OCI-LY1 (cell line): Measurements from ENCODE around the gene NUP62.

ENCODE experiments used
- H2AFZ ChIP-seq: fragments of 200-600 bp; sonication (generic), shearing (Covaris generic); 2 replicates; pipeline ENCODE4 v1.6.0; 2014; ENCODE audit warnings: antibody characterized with exemption, mild to moderate bottlenecking, low read length
- H3F3A ChIP-seq: fragments of 200-600 bp; sonication (generic), shearing (Covaris generic); 2 replicates; pipeline ENCODE4 v1.6.0; 2014; ENCODE audit warnings: mild to moderate bottlenecking, antibody characterized with exemption, low read length, moderate library complexity; ENCODE audit not compliant: insufficient read depth
- H3K27ac ChIP-seq: fragments of 200-600 bp; sonication (generic); 2 replicates; pipeline ENCODE4 v1.5.1; 2014; ENCODE audit warnings: low read length, mixed run types, mild to moderate bottlenecking, low read depth; ENCODE audit not compliant: poor library complexity, severe bottlenecking
- H3K27me3 ChIP-seq: fragments of 200-600 bp; sonication (generic); 2 replicates; pipeline ENCODE4 v1.6.0; 2014; ENCODE audit warnings: antibody characterized with exemption, mild to moderate bottlenecking, low read length, moderate library complexity; ENCODE audit not compliant: insufficient read depth
- H3K36me3 ChIP-seq: fragments of 200-600 bp; sonication (generic); 2 replicates; pipeline ENCODE4 v1.6.1; 2014; ENCODE audit warnings: mild to moderate bottlenecking, antibody characterized with exemption, low read length, moderate library complexity, mixed read lengths; ENCODE audit not compliant: insufficient read depth
- H3K4me1 ChIP-seq: fragments of 200-600 bp; sonication (generic); 2 replicates; pipeline ENCODE4 v1.5.1; 2014; ENCODE audit warnings: mild to moderate bottlenecking, low read length, moderate library complexity; ENCODE audit not compliant: insufficient read depth, severe bottlenecking
- H3K4me2 ChIP-seq: fragments of 200-600 bp; sonication (generic), shearing (Covaris generic); 2 replicates; pipeline ENCODE4 v1.6.1; 2014; ENCODE audit warnings: low read length
- H3K4me3 ChIP-seq: fragments of 200-600 bp; sonication (generic); 2 replicates; pipeline ENCODE4 v1.5.1; 2014; ENCODE audit warnings: low read length, low read depth, mild to moderate bottlenecking, mixed read lengths; ENCODE audit not compliant: poor library complexity, severe bottlenecking
- H3K79me2 ChIP-seq: fragments of 200-600 bp; shearing (Covaris generic); 2 replicates; pipeline ENCODE4 v1.6.1; 2016; ENCODE audit warnings: mixed run types, low read length, mixed read lengths; ENCODE audit not compliant: insufficient read depth
- H3K9ac ChIP-seq: fragments of 200-600 bp; sonication (generic), shearing (Covaris generic); 2 replicates; pipeline ENCODE4 v1.6.1; 2014; ENCODE audit warnings: mild to moderate bottlenecking, low read length, mixed read lengths
- H3K9me2 ChIP-seq: fragments of 200-600 bp; sonication (generic), shearing (Covaris generic); 2 replicates; pipeline ENCODE4 v1.6.1; 2014; ENCODE audit warnings: low read depth, mild to moderate bottlenecking, low read length, mixed read lengths
- H3K9me3 ChIP-seq: fragments of 200-600 bp; shearing (Covaris generic); 2 replicates; pipeline ENCODE4 v1.6.1; 2014; ENCODE audit warnings: low read length, mixed read lengths
- H4K20me1 ChIP-seq: fragments of 200-600 bp; sonication (generic), shearing (Covaris generic); 2 replicates; pipeline ENCODE4 v1.6.0; 2016; ENCODE audit warnings: mild to moderate bottlenecking, low read length; ENCODE audit not compliant: insufficient read depth
- CTCF ChIP-seq: fragments of 200-600 bp; sonication (generic), shearing (Covaris generic); IDR thresholded peaks from 2 replicates; pipeline ENCODE4 v1.5.1; 2017; ENCODE audit warnings: mild to moderate bottlenecking, antibody characterized with exemption, low read length, moderate library complexity, mixed read lengths
- EZH2 ChIP-seq: fragments of 200-600 bp; sonication (generic), shearing (Covaris generic); IDR thresholded peaks from 2 replicates; pipeline ENCODE4 v1.8.0; 2017; ENCODE audit warnings: borderline replicate concordance, mixed run types, mild to moderate bottlenecking, antibody characterized with exemption, low read length, moderate library complexity, mixed read lengths

NUP62 gene

DNA sequence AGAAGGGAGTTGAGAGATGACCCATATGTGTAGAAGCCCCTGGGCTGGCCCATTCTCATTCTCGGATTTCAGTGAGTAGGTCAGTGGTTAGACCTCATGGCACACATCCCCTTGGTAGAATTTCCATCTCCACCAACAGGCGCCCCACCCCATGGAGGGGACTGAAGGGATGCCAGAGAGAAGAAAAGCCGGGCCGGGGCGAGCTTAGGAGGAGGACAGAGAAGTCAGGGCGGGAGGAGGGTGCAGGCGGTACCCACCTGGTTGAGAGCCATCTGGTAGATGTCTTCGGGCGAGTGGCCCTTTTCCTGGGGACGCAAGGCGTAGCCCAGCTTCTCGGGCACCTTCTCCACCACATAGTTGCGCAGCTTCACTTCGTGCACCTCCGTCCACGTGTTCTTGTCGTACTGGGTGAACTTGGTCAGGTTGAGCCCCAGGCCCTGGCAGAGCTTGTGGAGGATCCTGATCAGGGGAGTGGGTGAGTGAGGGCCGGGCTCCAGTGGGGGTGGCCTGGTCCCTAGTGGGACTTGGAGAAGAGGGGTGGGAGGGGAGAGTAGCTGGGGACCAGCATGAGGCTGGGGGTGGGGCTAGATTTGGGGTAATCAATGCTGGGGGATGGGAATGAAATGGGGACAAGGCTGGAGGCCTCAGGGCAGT, 35.2 kb downstream of the NUP62 start:
- TF ChIP-seq EZH2 (no peak), CTCF (no peak)
- peaks cover 40% of the 10 kb centered on the region for H3K4me1 ChIP-seq

GRCh38 chr19:49892716-49893115, 36.6 kb downstream of the NUP62 start:
- H4K20me1 ChIP-seq: no peaks in the 10 kb centered on the region
- H3K9me2 ChIP-seq: no peaks in the 10 kb centered on the region
- H3K36me3 ChIP-seq: no peaks in the 10 kb centered on the region
- no peaks in the 10 kb centered on the region for H3K9me3 ChIP-seq
- no peaks in the 10 kb centered on the region for H3K27me3 ChIP-seq
- H3F3A ChIP-seq: 0 out of 2 replicates have a peak, but pooled peaks cover 2% of the 10 kb centered on the region
- TF ChIP-seq EZH2 (no peak), CTCF (no peak)
- no peak overlapping the region for H3K9ac ChIP-seq
- no peak overlapping the region for H3K4me2 ChIP-seq
- H3K79me2 ChIP-seq: no peaks in the 10 kb centered on the region
- peaks cover 47% of the 10 kb centered on the region for H3K4me1 ChIP-seq
- H2AFZ ChIP-seq: no peak overlapping the region
- no peak overlapping the region for H3K27ac ChIP-seq
- H3K4me3 ChIP-seq: no peak overlapping the region

More for the DNA sequence above, 35.2 kb downstream of the NUP62 start:
- Histone ChIP-seq H3K9me3 (no peaks in the 10 kb centered on the region), H3F3A (0 out of 2 replicates have a peak, but pooled peaks cover 2% of the 10 kb centered on the region), H3K9me2 (no peaks in the 10 kb centered on the region), H3K27me3 (no peaks in the 10 kb centered on the region), H3K9ac (no peak overlapping the region), H3K4me2 (no peak overlapping the region), H3K27ac (no peak overlapping the region), H2AFZ (no peak overlapping the region), H3K36me3 (no peaks in the 10 kb centered on the region), H3K4me3 (no peak overlapping the region), H3K79me2 (no peaks in the 10 kb centered on the region), H4K20me1 (no peaks in the 10 kb centered on the region)

- Histone ChIP-seq H3K27ac (no peak overlapping the region), H3K27me3 (no peaks in the 10 kb centered on the region), H3K9me3 (no peaks in the 10 kb centered on the region), H2AFZ (no peak overlapping the region), H3K4me3 (no peak overlapping the region), H3K36me3 (no peaks in the 10 kb centered on the region; the same call in 1 of the 2 replicates), H3K9me2 (no peaks in the 10 kb centered on the region), H3K4me2 (peak overlapping the region; percentile 38; the same call in 1 of the 2 replicates), H3F3A (0 out of 2 replicates have a peak, but pooled peaks cover 2% of the 10 kb centered on the region), H4K20me1 (no peaks in the 10 kb centered on the region), H3K79me2 (no peaks in the 10 kb centered on the region), H3K9ac (peak overlapping the region; percentile 25; the same call in 1 of the 2 replicates), H3K4me1 (peaks cover 40% of the 10 kb centered on the region)
- no peak for TF ChIP-seq CTCF
- no peak for TF ChIP-seq EZH2
Measured at GRCh38 chr19:49891393-49891792, 37.9 kb downstream of the NUP62 start.
